H1 (cell line): ENCODE measurements around the gene DIP2C. TPM values are rescaled to one million over a fixed set of nuclear protein-coding genes. Genes with fewer than 3 reads are reported as not detected.

Experiments used
- CTCF ChIA-PET: fragments of 300-600 bp; sonication (Branson Sonifier 250); formaldehyde crosslinking; loops from one replicate; lab custom pipeline; 2021; ENCODE audit not compliant: partially characterized antibody; lab: Charles Lee
- POLR2A ChIA-PET: fragments of 300-600 bp; sonication (Branson Sonifier 250); formaldehyde crosslinking; loops from one replicate; lab custom pipeline; 2021; ENCODE audit warnings: inconsistent platforms; ENCODE audit not compliant: partially characterized antibody; lab: Charles Lee
- DNase-seq, 2 experiments: peaks; one replicate each; pipeline versions ENCODE4 v3.0.0 to v3.0.0-alpha.2; 2010 to 2022; ENCODE audit warnings: low spot score in 2 of 2, low read depth in 1 of 2, mixed read lengths in 1 of 2
- FAIRE-seq: peaks from 2 replicates; lab custom pipeline; 2011; peaks lifted over from hg19 to GRCh38; lab: Jason Lieb, UNC
- H2AFZ ChIP-seq: 2 replicates; pipeline ENCODE4 v1.8.1; 2012; ENCODE audit warnings: low read length, inconsistent platforms
- H2AK5ac ChIP-seq: 2 replicates; pipeline ENCODE4 v1.6.1; 2013; ENCODE audit warnings: low read depth, low read length
- H2BK120ac ChIP-seq: replicated peaks from 2 replicates; pipeline ENCODE3; 2013; ENCODE audit warnings: low read depth, low read length, inconsistent platforms
- H2BK12ac ChIP-seq: 2 replicates; pipeline ENCODE4 v1.6.1; 2013; ENCODE audit warnings: low read depth, low read length
- H2BK15ac ChIP-seq: 2 replicates; pipeline ENCODE4 v1.6.1; 2013; ENCODE audit warnings: low read length
- H2BK20ac ChIP-seq: 2 replicates; pipeline ENCODE4 v1.6.1; 2013; ENCODE audit warnings: low read length
- H2BK5ac ChIP-seq: 2 replicates; pipeline ENCODE4 v1.6.1; 2013; ENCODE audit warnings: low read depth, low read length
- H3K14ac ChIP-seq: 2 replicates; pipeline ENCODE4 v1.6.1; 2013; ENCODE audit warnings: inconsistent platforms; ENCODE audit not compliant: insufficient read length
- H3K18ac ChIP-seq: 2 replicates; pipeline ENCODE4 v1.6.1; 2013; ENCODE audit warnings: low read length; ENCODE audit errors: extremely low read depth
- H3K23ac ChIP-seq: 2 replicates; pipeline ENCODE4 v1.6.1; 2013; ENCODE audit warnings: inconsistent platforms; ENCODE audit not compliant: insufficient read length
- H3K23me2 ChIP-seq: 2 replicates; pipeline ENCODE4 v1.6.1; 2013; ENCODE audit warnings: low read depth, low read length
- H3K27ac ChIP-seq: 2 replicates; pipeline ENCODE4 v1.6.1; 2011; ENCODE audit warnings: low read depth, low read length, inconsistent platforms
- H3K27me3 ChIP-seq, 4 experiments: replicated peaks in 1 of 4; 1 replicate in 1 of 4; 2 replicates in 3 of 4; pipeline versions ENCODE4 v1.6.1 to v1.8.1; 2011 to 2013; ENCODE audit warnings: low read length in 3 of 4, mild to moderate bottlenecking in 3 of 4, inconsistent platforms in 2 of 4, mixed read lengths in 2 of 4, moderate library complexity in 1 of 4; ENCODE audit not compliant: control insufficient read depth in 3 of 4, insufficient read depth in 3 of 4; ENCODE audit errors: extremely low read depth in 1 of 4
- H3K36me3 ChIP-seq, 4 experiments: 2 replicates each; pipeline versions ENCODE4 v1.6.1 to v1.8.1; 2011 to 2013; ENCODE audit warnings: mild to moderate bottlenecking in 4 of 4, low read length in 3 of 4, moderate library complexity in 2 of 4, control low read depth in 1 of 4, inconsistent platforms in 1 of 4; ENCODE audit not compliant: insufficient read depth in 4 of 4, control insufficient read depth in 2 of 4
- H3K4ac ChIP-seq: replicated peaks from 2 replicates; pipeline ENCODE3; 2013; ENCODE audit warnings: low read length, low read depth, mixed read lengths, inconsistent platforms; ENCODE audit not compliant: insufficient read length
- H3K4me1 ChIP-seq, 4 experiments: replicated peaks in 1 of 4; 1 replicate in 1 of 4; 2 replicates in 3 of 4; pipeline versions ENCODE4 v1.6.1 to v1.8.1; 2011 to 2013; ENCODE audit warnings: low read length in 3 of 4, inconsistent platforms in 2 of 4, mixed read lengths in 1 of 4; ENCODE audit not compliant: insufficient read depth in 4 of 4, control insufficient read depth in 3 of 4
- H3K4me2 ChIP-seq, 2 experiments: 2 replicates each; pipeline versions ENCODE4 v1.6.1 to v1.8.1; 2011 to 2013; ENCODE audit warnings: low read depth in 2 of 2, low read length in 2 of 2, control low read depth in 1 of 2, inconsistent platforms in 1 of 2, mild to moderate bottlenecking in 1 of 2; ENCODE audit not compliant: insufficient read depth in 1 of 2
- H3K4me3 ChIP-seq, 4 experiments: fragments of 200-600, 300-600 bp in 1 of 4; sonication (generic), shearing (Covaris generic), sonication (Bioruptor Twin) in 1 of 4; 2 replicates each; pipeline versions ENCODE4 v1.5.1 to v1.8.1; 2011 to 2016; ENCODE audit warnings: low read length in 4 of 4, low read depth in 3 of 4, control low read depth in 2 of 4, inconsistent platforms in 2 of 4, mild to moderate bottlenecking in 2 of 4, mixed read lengths in 1 of 4, moderate library complexity in 1 of 4; ENCODE audit not compliant: insufficient read depth in 2 of 4; ENCODE audit errors: extremely low read depth in 1 of 4
- H3K56ac ChIP-seq: replicated peaks from 2 replicates; pipeline ENCODE3; 2013; ENCODE audit warnings: low read depth, mild to moderate bottlenecking, mixed read lengths, low read length, inconsistent platforms; ENCODE audit not compliant: insufficient read length
- H3K79me1 ChIP-seq: 2 replicates; pipeline ENCODE4 v1.6.1; 2013; ENCODE audit warnings: low read depth, low read length, control low read depth
- H3K79me2 ChIP-seq, 2 experiments: 2 replicates each; pipeline versions ENCODE4 v1.6.1 to v1.8.1; 2012 to 2013; ENCODE audit warnings: low read length in 2 of 2, mild to moderate bottlenecking in 2 of 2, inconsistent platforms in 1 of 2; ENCODE audit not compliant: insufficient read depth in 2 of 2, control insufficient read depth in 1 of 2
- H3K9ac ChIP-seq, 4 experiments: replicated peaks in 1 of 4; 1 replicate in 1 of 4; 2 replicates in 3 of 4; pipeline versions ENCODE4 v1.6.1 to v1.8.1; 2011 to 2013; ENCODE audit warnings: low read depth in 3 of 4, low read length in 3 of 4, control low read depth in 2 of 4, mild to moderate bottlenecking in 2 of 4, moderate library complexity in 2 of 4, inconsistent platforms in 1 of 4; ENCODE audit errors: extremely low read depth in 1 of 4
- H3K9me3 ChIP-seq, 2 experiments: 2 replicates each; pipeline versions ENCODE4 v1.6.1 to v1.8.1; 2012 to 2013; ENCODE audit warnings: mild to moderate bottlenecking in 2 of 2, moderate library complexity in 2 of 2, control low read depth in 1 of 2, inconsistent platforms in 1 of 2, low read depth in 1 of 2, low read length in 1 of 2, mixed read lengths in 1 of 2; ENCODE audit not compliant: insufficient read depth in 2 of 2
- H4K20me1 ChIP-seq, 2 experiments: replicated peaks in 1 of 2; 2 replicates each; pipeline versions ENCODE3 to v1.8.1; 2011 to 2013; ENCODE audit warnings: inconsistent platforms in 2 of 2, low read length in 2 of 2, mild to moderate bottlenecking in 1 of 2; ENCODE audit not compliant: insufficient read depth in 2 of 2, control insufficient read depth in 1 of 2
- H4K5ac ChIP-seq: 2 replicates; pipeline ENCODE4 v1.6.1; 2013; ENCODE audit warnings: low read length, low read depth, mixed read lengths, inconsistent platforms; ENCODE audit not compliant: insufficient read length
- H4K8ac ChIP-seq: 2 replicates; pipeline ENCODE4 v1.8.0; 2013; ENCODE audit warnings: mild to moderate bottlenecking, moderate library complexity, low read length, inconsistent platforms; ENCODE audit not compliant: insufficient read depth; ENCODE audit errors: extremely low read depth
- H4K91ac ChIP-seq: replicated peaks from 2 replicates; pipeline ENCODE3; 2013; ENCODE audit warnings: low read length, mixed read lengths, inconsistent platforms; ENCODE audit not compliant: insufficient read length
- SIN3A ChIP-seq, 2 experiments: IDR thresholded peaks in 1 of 2; conservative IDR thresholded peaks in 1 of 2; 2 replicates each; pipeline ENCODE4 v1.6.1; 2011 to 2012; ENCODE audit warnings: low read length in 2 of 2, improper control_type of control experiment in 1 of 2, low read depth in 1 of 2, mild to moderate bottlenecking in 1 of 2
- WGBS, 2 experiments: shearing (Covaris generic) in 1 of 2; methylation state at CpG; one replicate each; pipeline versions ENCODE4 v1.1.6 to v1.1.7; 2013 to 2015; ENCODE audit warnings: low lambda C conversion rate in 2 of 2, mixed read lengths in 2 of 2, inconsistent platforms in 1 of 2, low coverage in 1 of 2, missing lambda C conversion rate in 1 of 2; ENCODE audit not compliant: insufficient replicate concordance in 2 of 2, insufficient coverage in 1 of 2, insufficient read length in 1 of 2; ENCODE audit errors: extremely low coverage in 1 of 2, missing lambda C conversion rate in 1 of 2; 5-methylcytosine and 5-hydroxymethylcytosine counted together
- polyA plus RNA-seq, 7 experiments: library from polyadenylated mRNA; depleted of rRNA in 3 of 7; stranded (reverse) in 5 of 7; unstranded in 2 of 7; fragments of >200 nt in 5 of 7; fragments of 200-250 nt in 2 of 7; gene quantifications; 1 replicate in 5 of 7; 2 replicates in 1 of 7; 4 replicates in 1 of 7; pipeline versions ENCODE4 v1.2.1 to v1.2.3, GENCODE V29; 2011 to 2013; ENCODE audit warnings: missing spikeins in 2 of 7, mixed read lengths in 2 of 7
- total RNA-seq: library from RNA; stranded (reverse); fragmentation: NEBNext Ultra II Directional; extraction: Animal tissue kit (Norgen Biotek cat#: 25700); gene quantifications from 2 replicates; pipeline ENCODE4 v1.2.1, GENCODE V29; 2021

Gene DIP2C
- total and polyA plus RNA-seq, 2 of the 8 experiments (the other 6 are each of a cell fraction or from before 2014, with no cell fraction given): 3.8 to 9.3 TPM

DNA sequence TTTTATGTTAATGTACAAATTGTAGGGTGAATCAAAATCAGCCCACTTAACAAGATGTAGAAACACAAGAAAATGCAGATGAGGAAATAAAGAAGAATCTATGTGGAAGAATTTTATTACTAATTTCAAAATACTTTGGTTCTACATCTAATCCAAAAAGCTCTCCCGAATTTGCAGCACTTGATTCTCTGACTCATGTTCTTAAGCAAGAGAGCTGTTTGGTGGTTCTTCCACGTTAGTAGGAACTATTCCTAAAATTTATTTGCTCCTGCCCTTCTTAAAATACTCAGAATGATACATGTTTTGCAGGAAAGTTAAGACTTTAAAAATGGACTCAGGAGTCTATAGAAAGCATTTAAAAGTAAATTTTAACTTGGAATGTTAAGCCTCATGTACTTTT is 462.5 kb downstream of the DIP2C start:
- no peak overlapping the region for H3K18ac ChIP-seq
- no peak for DNase-seq
- H4K5ac ChIP-seq: no peak overlapping the region
- no peak overlapping the region for H4K91ac ChIP-seq
- CTCF ChIA-PET: interaction anchor here (1.5 kb wide), 2 partner anchors 9 to 11 kb away, joined by 3 read pairs; no protein-coding TSS in a partner anchor
- H3K27ac ChIP-seq: no peak overlapping the region
- POLR2A ChIA-PET: interaction anchor here (1.1 kb wide), 1 partner anchor 9 kb away, joined by 5 read pairs; no protein-coding TSS in a partner anchor
- H3K23ac ChIP-seq: no peak overlapping the region
- H2BK5ac ChIP-seq: no peak overlapping the region
- H3K9me3 ChIP-seq: no peaks in the 10 kb centered on the region
- H3K23me2 ChIP-seq: no peaks in the 10 kb centered on the region
- no peak overlapping the region for H2AFZ ChIP-seq
- H3K4me3 ChIP-seq: no peak overlapping the region
- no peaks in the 10 kb centered on the region for H3K36me3 ChIP-seq
- no peak overlapping the region for H3K14ac ChIP-seq
- H2BK20ac ChIP-seq: no peak overlapping the region
- WGBS, 2 experiments: 80% methylated on average over 2 of the region's 2 CpGs; no CpG with 5 or more reads in 1 of the 2 experiments
- no peaks in the 10 kb centered on the region for H3K27me3 ChIP-seq
- H2AK5ac ChIP-seq: no peak overlapping the region
- no peak overlapping the region for H3K9ac ChIP-seq
- no peaks in the 10 kb centered on the region for H3K4me1 ChIP-seq
- peaks cover 0 to 5% of the 10 kb centered on the region in 2 experiments for H4K20me1 ChIP-seq
- no peak overlapping the region for H3K4me2 ChIP-seq
- no peak overlapping the region for H4K8ac ChIP-seq
- no peak overlapping the region for H2BK120ac ChIP-seq
- H3K79me2 ChIP-seq: no peaks in the 10 kb centered on the region
- FAIRE-seq: no peak
- no peak overlapping the region for H3K56ac ChIP-seq
- H2BK15ac ChIP-seq: no peak overlapping the region
- no peaks in the 10 kb centered on the region for H3K79me1 ChIP-seq
- no peak overlapping the region for H2BK12ac ChIP-seq
- no peak overlapping the region for H3K4ac ChIP-seq
- no peak for TF ChIP-seq SIN3A (conservative IDR thresholded peaks at IDR 0.05 in 1 of 2, IDR thresholded peaks at IDR 0.05 in 1 of 2; ENCODE audit: low read depth in 1 of 2, low read length in 2 of 2)
